Astrocyte (in vitro differentiated cells and primary cell): ENCODE measurements around the gene PI4KA.

ENCODE experiments used
- EZH2 ChIP-seq: IDR thresholded peaks from 2 replicates; pipeline ENCODE4 v1.6.1; 2012; ENCODE audit warnings: mild to moderate bottlenecking, low read length, inconsistent platforms; ENCODE audit not compliant: insufficient read depth
- TF ChIP-seq, protein P1 (sequence below): IDR thresholded peaks from 2 replicates; pipeline ENCODE4 v1.5.1; 2011; ENCODE audit warnings: low read depth, mild to moderate bottlenecking, inconsistent platforms, low read length, moderate library complexity; ENCODE audit not compliant: insufficient read depth

DNA sequence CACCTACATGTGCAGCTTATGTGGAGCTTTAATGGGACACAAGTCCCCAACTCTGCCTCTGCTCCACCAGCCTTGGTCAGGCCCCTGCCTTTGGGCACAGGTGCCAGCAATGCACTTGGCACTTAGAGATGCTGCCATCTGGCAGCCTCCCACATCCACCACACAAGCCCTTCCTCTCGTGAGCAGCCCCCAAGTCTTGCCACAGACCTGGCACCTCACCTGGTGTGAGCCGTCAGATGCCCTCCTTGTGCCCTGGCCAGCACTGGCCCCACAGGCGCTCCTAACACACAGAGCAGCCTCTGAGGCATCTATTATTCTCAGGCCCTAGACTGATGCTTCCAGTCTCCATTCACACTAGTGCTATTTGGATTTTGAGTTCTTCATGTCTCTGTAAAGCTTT lies 109.2 kb downstream of the PI4KA start:
- TF ChIP-seq, protein P1, sequence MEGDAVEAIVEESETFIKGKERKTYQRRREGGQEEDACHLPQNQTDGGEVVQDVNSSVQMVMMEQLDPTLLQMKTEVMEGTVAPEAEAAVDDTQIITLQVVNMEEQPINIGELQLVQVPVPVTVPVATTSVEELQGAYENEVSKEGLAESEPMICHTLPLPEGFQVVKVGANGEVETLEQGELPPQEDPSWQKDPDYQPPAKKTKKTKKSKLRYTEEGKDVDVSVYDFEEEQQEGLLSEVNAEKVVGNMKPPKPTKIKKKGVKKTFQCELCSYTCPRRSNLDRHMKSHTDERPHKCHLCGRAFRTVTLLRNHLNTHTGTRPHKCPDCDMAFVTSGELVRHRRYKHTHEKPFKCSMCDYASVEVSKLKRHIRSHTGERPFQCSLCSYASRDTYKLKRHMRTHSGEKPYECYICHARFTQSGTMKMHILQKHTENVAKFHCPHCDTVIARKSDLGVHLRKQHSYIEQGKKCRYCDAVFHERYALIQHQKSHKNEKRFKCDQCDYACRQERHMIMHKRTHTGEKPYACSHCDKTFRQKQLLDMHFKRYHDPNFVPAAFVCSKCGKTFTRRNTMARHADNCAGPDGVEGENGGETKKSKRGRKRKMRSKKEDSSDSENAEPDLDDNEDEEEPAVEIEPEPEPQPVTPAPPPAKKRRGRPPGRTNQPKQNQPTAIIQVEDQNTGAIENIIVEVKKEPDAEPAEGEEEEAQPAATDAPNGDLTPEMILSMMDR: no peak
- no peak for TF ChIP-seq EZH2
